ENCODE measurements around the gene MACROD1.
A peak's percentile ranks its signal among the peaks of the same experiment; 100 is the strongest.

The MACROD1 gene

DNA sequence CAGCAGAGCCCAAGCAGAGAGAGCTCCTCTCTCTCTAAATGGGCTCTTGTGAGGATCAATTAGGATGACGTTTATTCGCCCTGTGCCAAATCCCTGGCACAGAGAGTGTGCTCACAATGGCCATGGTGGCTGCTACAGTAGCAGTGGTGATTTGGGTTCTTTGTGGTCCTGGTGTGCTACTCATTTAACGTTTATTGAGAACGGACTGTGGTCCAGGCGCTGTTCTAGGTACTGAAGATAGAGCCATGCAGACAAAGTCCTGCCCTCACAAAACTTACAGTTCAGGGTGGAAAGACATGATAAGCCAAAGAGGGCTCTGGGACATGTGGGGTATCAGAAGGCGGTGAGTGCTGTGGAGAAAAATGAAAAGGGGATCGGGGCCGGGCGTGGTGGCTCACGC, 174.4 kb downstream of the MACROD1 start:
- DNase-seq (ENCODE audit: low read depth) = no peak
- H3K4me3 ChIP-seq (replicated peaks; ENCODE audit: low read depth, low read length) = no peak overlapping the region
- no peak for TF ChIP-seq CTCF (IDR thresholded peaks at IDR 0.05; ENCODE audit: low read length, missing control alignments)

GRCh38 chr11:63986932-63987513, 178.9 kb downstream of the MACROD1 start:
- peak overlapping the region; percentile 89 for H3K4me3 ChIP-seq (replicated peaks; ENCODE audit: low read depth, low read length)
- DNase-seq (ENCODE audit: low read depth) = no peak
- TF ChIP-seq CTCF (IDR thresholded peaks at IDR 0.05; ENCODE audit: low read length, missing control alignments) = no peak

- TF ChIP-seq CTCF (IDR thresholded peaks at IDR 0.05; ENCODE audit: low read length, missing control alignments) = no peak
- DNase-seq (ENCODE audit: low read depth) = peak; percentile 89
- H3K4me3 ChIP-seq (replicated peaks; ENCODE audit: low read depth, low read length) = peak within 1 kb of the TSS; percentile 89
These were observed 179.6 kb downstream of the MACROD1 start, which contains the start of gene OTUB1 for GRCh38 chr11:63986156-63986931. Gene OTUB1, plus strand, starts transcription at chr11:63986438. Its CDS starts 19 bp downstream, at chr11:63986457.

GRCh38 chr11:63985812-63986155, 180.1 kb downstream of the MACROD1 start:
- no peak for DNase-seq (ENCODE audit: low read depth)
- TF ChIP-seq CTCF (IDR thresholded peaks at IDR 0.05; ENCODE audit: low read length, missing control alignments) = no peak
- H3K4me3 ChIP-seq (replicated peaks; ENCODE audit: low read depth, low read length) = peak overlapping the region; percentile 89

- no peak for TF ChIP-seq CTCF (IDR thresholded peaks at IDR 0.05; ENCODE audit: low read length, missing control alignments)
- no peak for DNase-seq (ENCODE audit: low read depth)
These were observed 186.5 kb downstream of the MACROD1 start for GRCh38 chr11:63979426-63979825.

GRCh38 chr11:63978551-63979239, 187.2 kb downstream of the MACROD1 start:
- no peak overlapping the region for H3K4me3 ChIP-seq (replicated peaks; ENCODE audit: low read depth, low read length)
- no peak for DNase-seq (ENCODE audit: low read depth)
- no peak for TF ChIP-seq CTCF (IDR thresholded peaks at IDR 0.05; ENCODE audit: low read length, missing control alignments)

More at GRCh38 chr11:63979426-63979825, 186.5 kb downstream of the MACROD1 start:
- H3K4me3 ChIP-seq (replicated peaks; ENCODE audit: low read depth, low read length) = no peak overlapping the region

Data from fibroblast of pulmonary artery (primary cell).